Spleen (tissue), 7 donors: Measurements from ENCODE around the gene FUT1.

Source experiments
- POLR2AphosphoS5 ChIP-seq, 3 donors: sonication (generic); formaldehyde crosslinking; IDR thresholded peaks; one replicate each; pipeline ENCODE4 v1.5.1; 2017; ENCODE audit warnings: antibody characterized with exemption in 3 of 3
- TF ChIP-seq, protein P1 (sequence below), 11 experiments: fragments of 200-600 bp in 7 of 11; fragments of 450-650 bp in 4 of 11; sonication (generic) in 4 of 11; IDR thresholded peaks in 8 of 11; conservative IDR thresholded peaks in 3 of 11; 1 replicate in 7 of 11; 2 replicates in 4 of 11; pipeline versions ENCODE4 v1.4.0 to v1.8.0; 2016 to 2021; ENCODE audit warnings: antibody characterized with exemption in 11 of 11, inconsistent platforms in 4 of 11, mild to moderate bottlenecking in 1 of 11
- donor health status: DM: no; HTN: no; CAD: no; lungs with moderate emphysema.
- donor health status: DM: no; HTN: no; CAD: no.
- donor health status: DM: no; HTN: no; CAD: no.

DNA sequence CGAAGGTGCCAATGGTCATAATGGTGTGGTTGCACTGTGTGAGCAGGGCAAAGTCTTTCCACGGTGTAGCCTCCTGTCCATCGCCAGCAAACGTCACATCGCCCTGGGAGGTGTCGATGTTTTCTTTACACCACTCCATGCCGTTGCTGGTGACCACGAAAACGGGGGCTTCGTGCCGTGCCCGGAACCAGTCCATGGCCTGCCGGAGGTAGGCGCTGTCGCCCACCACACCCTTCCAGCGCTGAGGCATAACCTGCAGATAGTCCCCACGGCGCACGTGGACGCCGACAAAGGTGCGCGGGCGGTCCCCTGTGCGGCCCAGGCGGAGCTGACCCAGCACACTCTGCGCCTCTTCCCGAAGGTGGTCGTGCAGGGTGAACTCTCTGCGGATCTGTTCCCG lies 2.1 kb downstream of the FUT1 start:
- TF ChIP-seq, protein P1, sequence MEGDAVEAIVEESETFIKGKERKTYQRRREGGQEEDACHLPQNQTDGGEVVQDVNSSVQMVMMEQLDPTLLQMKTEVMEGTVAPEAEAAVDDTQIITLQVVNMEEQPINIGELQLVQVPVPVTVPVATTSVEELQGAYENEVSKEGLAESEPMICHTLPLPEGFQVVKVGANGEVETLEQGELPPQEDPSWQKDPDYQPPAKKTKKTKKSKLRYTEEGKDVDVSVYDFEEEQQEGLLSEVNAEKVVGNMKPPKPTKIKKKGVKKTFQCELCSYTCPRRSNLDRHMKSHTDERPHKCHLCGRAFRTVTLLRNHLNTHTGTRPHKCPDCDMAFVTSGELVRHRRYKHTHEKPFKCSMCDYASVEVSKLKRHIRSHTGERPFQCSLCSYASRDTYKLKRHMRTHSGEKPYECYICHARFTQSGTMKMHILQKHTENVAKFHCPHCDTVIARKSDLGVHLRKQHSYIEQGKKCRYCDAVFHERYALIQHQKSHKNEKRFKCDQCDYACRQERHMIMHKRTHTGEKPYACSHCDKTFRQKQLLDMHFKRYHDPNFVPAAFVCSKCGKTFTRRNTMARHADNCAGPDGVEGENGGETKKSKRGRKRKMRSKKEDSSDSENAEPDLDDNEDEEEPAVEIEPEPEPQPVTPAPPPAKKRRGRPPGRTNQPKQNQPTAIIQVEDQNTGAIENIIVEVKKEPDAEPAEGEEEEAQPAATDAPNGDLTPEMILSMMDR (IDR thresholded peaks at IDR 0.05 in 8 of 11, conservative IDR thresholded peaks at IDR 0.05 in 3 of 11), result no peak
- no peak for TF ChIP-seq POLR2AphosphoS5 (IDR thresholded peaks at IDR 0.05)
